Kidney glomerular epithelial cell (primary cell): ENCODE data around the gene TMEM63C.

Source experiments
- DNase-seq: peaks from one replicate; lab custom pipeline; 2025; lab: John Stamatoyannopoulos, UW

Gene TMEM63C

DNA sequence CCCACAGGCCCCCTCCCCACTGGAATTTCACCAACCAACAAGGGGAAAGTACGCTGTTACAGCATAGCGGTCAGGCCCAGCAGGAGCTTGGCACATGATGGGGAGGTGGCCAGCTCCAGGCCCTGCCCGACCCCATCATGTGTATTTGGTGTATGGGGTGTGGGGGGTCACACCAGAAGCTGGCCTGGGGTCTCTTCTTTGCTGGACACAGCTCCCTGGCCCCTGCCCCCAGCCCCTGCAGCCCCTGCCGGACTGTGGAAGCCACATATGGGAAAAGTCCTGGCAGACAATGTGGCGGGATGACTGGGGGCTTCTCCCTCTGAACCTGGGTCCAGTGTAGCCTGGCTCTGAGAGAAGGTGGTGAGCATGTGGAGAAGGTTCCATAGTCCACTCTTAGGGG is 77.0 kb downstream of the TMEM63C start:
- DNase-seq: no peak

GRCh38 chr14:77259025-77259715 is 77.6 kb downstream of the TMEM63C start:
- DNase-seq: no peak

DNA sequence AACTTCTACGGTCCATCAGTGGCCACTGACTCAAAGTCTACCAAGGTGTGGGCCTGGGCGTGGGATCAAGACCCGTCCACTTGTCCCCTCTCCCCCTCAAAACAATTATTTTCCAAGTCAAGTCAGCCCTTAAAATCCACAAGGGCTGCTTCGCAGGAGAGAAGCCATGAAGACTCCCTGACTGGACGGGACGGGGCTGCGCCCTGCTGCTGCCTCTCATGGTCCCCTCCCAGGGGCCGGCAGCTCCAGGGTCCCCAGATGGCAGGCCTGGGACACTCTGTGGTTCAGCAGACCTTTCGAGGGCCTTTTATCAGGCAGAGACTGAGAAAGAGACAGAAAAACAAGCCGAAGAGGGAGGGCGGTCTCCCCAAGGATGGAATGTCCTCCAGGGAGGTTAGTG is 78.6 kb downstream of the TMEM63C start:
- DNase-seq: no peak

DNA sequence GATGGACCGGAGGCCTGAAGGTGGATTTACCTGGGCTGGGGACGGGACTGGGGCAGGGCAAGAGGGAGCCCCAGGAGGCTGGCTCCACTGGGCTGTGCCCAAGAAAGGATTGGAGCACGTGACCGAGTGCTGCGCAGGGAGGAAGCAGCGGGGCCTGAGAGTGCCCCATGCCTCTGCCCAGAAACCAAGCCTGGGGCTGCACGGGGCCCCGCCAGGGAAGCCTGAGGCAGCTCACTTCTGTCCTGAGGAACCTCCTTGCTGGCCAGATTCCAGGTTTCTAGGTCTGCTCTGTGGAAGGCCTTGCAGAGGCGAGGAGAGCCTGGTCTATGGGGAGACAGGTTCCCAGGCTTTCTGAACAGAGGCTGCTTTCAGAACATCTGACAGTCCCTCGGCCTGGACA is 79.0 kb downstream of the TMEM63C start:
- DNase-seq: no peak

- no peak for DNase-seq
Observed at GRCh38 chr14:77264466-77265186, 83.0 kb downstream of the TMEM63C start.

GRCh38 chr14:77265187-77265515 is 83.6 kb downstream of the TMEM63C start:
- DNase-seq: no peak

GRCh38 chr14:77265561-77266335 is 84.2 kb downstream of the TMEM63C start:
- no peak for DNase-seq

GRCh38 chr14:77266336-77266735 is 84.7 kb downstream of the TMEM63C start:
- no peak for DNase-seq

DNA sequence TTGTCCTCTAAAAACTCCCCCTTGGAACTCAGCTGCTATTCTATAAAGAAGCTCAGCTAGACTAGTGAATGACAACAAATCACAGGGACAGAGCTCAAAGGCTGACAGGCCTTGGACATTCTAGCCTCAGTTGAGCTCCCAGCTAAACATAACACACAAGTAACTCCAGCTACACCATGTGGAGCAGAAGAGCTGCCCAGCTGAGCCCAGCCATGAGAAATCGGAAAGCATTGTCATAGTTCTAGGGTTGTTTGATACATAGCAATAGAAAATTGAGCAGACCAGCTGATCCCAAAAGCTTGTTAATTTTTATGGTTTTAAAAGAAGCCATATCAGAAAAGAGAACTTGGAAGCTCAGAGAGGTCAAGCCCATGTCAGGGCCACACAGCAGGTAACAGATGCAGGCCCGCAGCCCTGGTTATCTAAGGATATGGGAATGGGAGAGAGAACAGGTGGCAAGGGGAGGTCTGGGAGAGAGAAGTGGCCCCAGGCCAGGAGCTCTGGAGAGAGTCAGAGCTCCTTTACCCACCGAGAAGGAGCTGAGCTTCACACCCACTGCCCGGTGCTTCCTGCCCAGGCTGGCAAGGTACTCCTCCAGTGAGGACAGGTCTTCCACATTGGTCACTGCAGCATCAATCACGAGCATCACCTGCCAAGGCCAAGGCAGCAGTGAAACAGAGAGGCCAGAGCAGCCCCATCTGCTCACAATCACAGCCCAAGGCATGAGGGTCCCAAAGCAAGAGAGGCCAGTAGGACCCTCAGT is 86.5 kb downstream of the TMEM63C start:
- DNase-seq: no peak

GRCh38 chr14:77268989-77269600 is 87.5 kb downstream of the TMEM63C start:
- DNase-seq: no peak

DNA sequence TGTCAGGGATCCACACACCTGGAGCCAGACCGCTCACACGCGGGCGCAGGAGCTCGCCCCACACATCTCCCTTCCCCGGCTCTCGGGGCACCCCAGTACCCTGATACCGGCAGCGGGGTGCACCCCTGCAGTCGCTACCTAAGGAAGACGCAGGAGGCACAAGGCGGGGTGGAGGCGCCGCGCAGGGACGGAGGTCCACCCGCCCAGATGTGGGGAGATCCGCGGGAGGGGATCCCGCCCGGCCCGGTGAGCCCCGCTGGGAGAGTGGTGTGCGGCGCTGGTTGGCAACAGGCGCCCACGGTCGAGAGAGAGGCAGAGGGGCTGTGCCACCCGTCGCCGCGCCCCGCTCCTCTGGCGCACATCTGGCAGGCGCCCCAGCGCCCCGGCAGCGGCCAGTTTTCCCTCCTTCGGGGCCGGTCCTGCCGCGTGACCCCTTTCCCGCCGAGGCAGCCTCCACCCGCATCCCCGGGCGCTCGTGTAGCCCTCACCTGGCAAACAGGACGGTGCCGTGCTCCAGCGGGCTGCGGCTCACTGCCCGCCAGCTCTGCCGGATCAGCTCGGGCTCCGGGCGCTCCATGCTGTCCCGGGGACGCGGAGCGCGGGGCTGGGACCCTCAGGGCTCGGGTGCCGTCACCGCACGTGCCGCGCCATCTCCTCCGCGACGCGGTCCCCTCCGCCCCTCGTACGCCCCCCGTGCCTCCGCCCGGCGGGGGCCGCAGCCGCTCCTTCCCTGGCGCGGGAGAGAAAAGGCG is 88.9 kb downstream of the TMEM63C start:
- DNase-seq: no peak

GRCh38 chr14:77271113-77271710 is 89.6 kb downstream of the TMEM63C start, which contains the start of gene NGB:
Gene NGB (minus strand): TSS chr14:77271206. CDS start chr14:77270937, 269 bp downstream.
- no peak for DNase-seq

DNA sequence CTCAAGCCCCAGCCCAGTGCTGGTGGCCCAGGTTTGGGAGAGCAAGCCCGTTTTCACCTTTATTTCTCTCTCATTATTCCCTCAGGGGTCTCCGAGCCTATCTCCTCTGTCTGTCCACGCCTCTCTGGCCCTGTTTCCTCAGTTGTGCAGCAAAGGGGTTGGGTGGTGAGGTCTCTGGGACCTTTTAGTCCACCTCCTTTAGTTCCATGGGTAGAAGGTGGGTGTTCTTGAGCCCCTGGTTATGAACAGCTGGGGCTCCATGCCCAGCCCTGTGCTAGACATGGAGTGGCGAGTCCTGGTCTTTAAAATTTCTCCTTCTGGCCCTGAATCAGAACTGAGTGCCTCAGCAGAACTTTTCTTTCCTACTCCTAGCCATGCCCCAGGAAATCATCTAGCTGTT is 90.7 kb downstream of the TMEM63C start:
- DNase-seq: no peak

GRCh38 chr14:77273796-77274195 is 92.2 kb downstream of the TMEM63C start:
- DNase-seq: no peak

DNA sequence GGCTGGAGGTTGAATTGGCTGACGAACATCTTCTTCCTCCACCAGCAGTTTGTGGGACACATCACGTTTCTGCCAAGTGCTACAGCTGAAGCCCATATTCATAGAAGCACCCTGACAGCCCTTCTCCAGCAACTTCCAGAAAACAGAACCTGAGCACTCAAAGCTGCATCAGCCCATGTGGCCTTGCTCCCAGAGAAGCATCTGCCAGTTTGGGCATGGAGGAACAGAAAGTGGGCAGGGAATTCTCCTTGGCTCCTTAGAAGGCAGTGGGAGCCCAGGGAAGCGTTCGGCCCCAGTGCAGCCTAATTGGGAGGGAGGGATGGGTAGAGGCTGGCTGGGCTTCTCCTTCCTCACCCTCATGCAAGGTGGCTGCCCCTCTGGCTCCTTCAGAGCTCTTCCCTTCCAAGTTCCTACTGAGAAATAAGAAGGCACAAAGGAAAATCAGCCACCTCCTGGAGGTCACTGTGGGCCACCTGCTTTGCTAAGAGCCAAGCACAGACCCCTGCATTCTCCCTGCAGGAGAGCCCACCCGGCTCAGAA is 93.5 kb downstream of the TMEM63C start:
- DNase-seq: no peak

- DNase-seq: no peak
Observed at GRCh38 chr14:77275601-77276017, 94.0 kb downstream of the TMEM63C start.

- no peak for DNase-seq
Observed at GRCh38 chr14:77276295-77276935, 94.8 kb downstream of the TMEM63C start.

GRCh38 chr14:77276959-77277358 is 95.4 kb downstream of the TMEM63C start:
- no peak for DNase-seq

- no peak for DNase-seq
Observed at GRCh38 chr14:77278461-77279230, 97.0 kb downstream of the TMEM63C start.
